Measurements from ENCODE around the gene NDUFS4.
A peak's percentile ranks its signal among the peaks of the same experiment; 100 is the strongest.
"Not testable (repeated sequence)": the region's sequence is repeated elsewhere in the genome, so short reads cannot be mapped to it uniquely, and the experiment has no call there.

Gene NDUFS4

GRCh38 chr5:53671447-53671846 lies 111.0 kb downstream of the NDUFS4 start:
- DNase-seq = no peak

- no peak for DNase-seq
Measured at GRCh38 chr5:53674121-53674520, 113.7 kb downstream of the NDUFS4 start.

- no peak for DNase-seq
Measured at GRCh38 chr5:53677632-53678031, 117.2 kb downstream of the NDUFS4 start.

GRCh38 chr5:53678981-53679660 lies 118.7 kb downstream of the NDUFS4 start:
- no peak for DNase-seq

GRCh38 chr5:53681079-53681478 lies 120.6 kb downstream of the NDUFS4 start:
- DNase-seq = no peak

GRCh38 chr5:53691014-53691413 lies 130.6 kb downstream of the NDUFS4 start:
- DNase-seq = no peak

- DNase-seq = no peak
Measured at GRCh38 chr5:53694520-53695022, 134.1 kb downstream of the NDUFS4 start.

GRCh38 chr5:53710405-53710804 lies 150.0 kb downstream of the NDUFS4 start:
- not testable (repeated sequence) for DNase-seq

- no peak for DNase-seq
Measured at GRCh38 chr5:53712327-53712726, 151.9 kb downstream of the NDUFS4 start.

- DNase-seq = peak; percentile 5
Measured at GRCh38 chr5:53713978-53714666, 153.7 kb downstream of the NDUFS4 start.

- no peak for DNase-seq
Measured at GRCh38 chr5:53714667-53715010, 154.2 kb downstream of the NDUFS4 start.

GRCh38 chr5:53726121-53726520 lies 165.7 kb downstream of the NDUFS4 start:
- DNase-seq = no peak

GRCh38 chr5:53730943-53731342 lies 170.5 kb downstream of the NDUFS4 start:
- no peak for DNase-seq

Measured in NCI-H2029 (cell line).